WTC11 (cell line): ENCODE data around the gene MICAL2. TPM values are rescaled to one million over a fixed set of nuclear protein-coding genes. Genes with fewer than 3 reads are reported as not detected.

ENCODE experiments used
- ATAC-seq: fragments of 200-7000 bp; cut with Tn5 transposase; 2 replicates; pipeline ENCODE4 v1.10.0; 2021; ENCODE audit warnings: mild to moderate bottlenecking, moderate library complexity
- CTCF ChIA-PET: fragments of 300-600 bp; sonication (Branson Sonifier 250); formaldehyde crosslinking; loops from one replicate; lab custom pipeline; 2021; ENCODE audit warnings: antibody characterized with exemption; lab: Charles Lee
- POLR2A ChIA-PET: fragments of 350-600 bp; sonication (Branson Sonifier 250); formaldehyde crosslinking; loops from one replicate; lab custom pipeline; 2021; ENCODE audit warnings: antibody characterized with exemption; lab: Charles Lee
- DNase-seq: peaks from one replicate; pipeline ENCODE4 v3.0.0; 2021; ENCODE audit warnings: low spot score
- H3K27ac Mint-ChIP-seq: 2 replicates; pipeline ENCODE4 v1.8.0; 2021; ENCODE audit warnings: mixed read lengths
- H3K27me3 Mint-ChIP-seq: 2 replicates; pipeline ENCODE4 v1.8.0; 2021; ENCODE audit warnings: low read depth, mild to moderate bottlenecking, moderate library complexity, mixed read lengths
- H3K36me3 Mint-ChIP-seq: 2 replicates; pipeline ENCODE4 v1.8.0; 2021; ENCODE audit warnings: mixed read lengths
- H3K4me1 Mint-ChIP-seq: 2 replicates; pipeline ENCODE4 v1.8.0; 2022; ENCODE audit warnings: mixed read lengths
- H3K4me3 Mint-ChIP-seq: 2 replicates; pipeline ENCODE4 v1.8.0; 2021; ENCODE audit warnings: mild to moderate bottlenecking, moderate library complexity, mixed read lengths
- H3K9me3 Mint-ChIP-seq: 2 replicates; pipeline ENCODE4 v1.8.0; 2021; ENCODE audit warnings: mixed read lengths
- ATF6 ChIP-seq: sonication (generic); formaldehyde crosslinking; IDR thresholded peaks from 2 replicates; pipeline ENCODE4 v1.8.1; 2023; ENCODE audit warnings: mild to moderate bottlenecking, missing genetic modification reagents
- CREB1 ChIP-seq: sonication (generic); formaldehyde crosslinking; IDR thresholded peaks from 2 replicates; pipeline ENCODE4 v1.8.0; 2023; ENCODE audit warnings: mild to moderate bottlenecking, missing genetic modification reagents
- CREM ChIP-seq: sonication (generic); formaldehyde crosslinking; IDR thresholded peaks from 2 replicates; pipeline ENCODE4 v1.8.1; 2022; ENCODE audit warnings: mild to moderate bottlenecking, missing genetic modification reagents, moderate library complexity
- E2F1 ChIP-seq: sonication (generic); formaldehyde crosslinking; IDR thresholded peaks from 2 replicates; pipeline ENCODE4 v1.8.0; 2022; ENCODE audit warnings: mild to moderate bottlenecking, missing genetic modification reagents
- ERG ChIP-seq: fragments of 250-450 bp; sonication (Bioruptor Pico); IDR thresholded peaks from 2 replicates; pipeline ENCODE4 v1.8.0; 2021; ENCODE audit warnings: mild to moderate bottlenecking
- ETV6 ChIP-seq: sonication (generic); formaldehyde crosslinking; IDR thresholded peaks from 2 replicates; pipeline ENCODE4 v1.8.1; 2022; ENCODE audit warnings: mild to moderate bottlenecking, missing genetic modification reagents
- FOXP4 ChIP-seq: sonication (generic); formaldehyde crosslinking; IDR thresholded peaks from 2 replicates; pipeline ENCODE4 v1.8.0; 2022; ENCODE audit warnings: mild to moderate bottlenecking, missing genetic modification reagents
- GRHL2 ChIP-seq: fragments of 250-450 bp; sonication (Bioruptor Pico); IDR thresholded peaks from 2 replicates; pipeline ENCODE4 v1.8.0; 2022; ENCODE audit warnings: mild to moderate bottlenecking, moderate library complexity; ENCODE audit not compliant: insufficient replicate concordance, severe bottlenecking
- IRF1 ChIP-seq: sonication (generic); formaldehyde crosslinking; IDR thresholded peaks from 2 replicates; pipeline ENCODE4 v1.8.0; 2023; ENCODE audit warnings: missing genetic modification reagents
- JUN ChIP-seq: sonication (generic); formaldehyde crosslinking; IDR thresholded peaks from 2 replicates; pipeline ENCODE4 v1.8.0; 2023; ENCODE audit warnings: mild to moderate bottlenecking, missing genetic modification reagents
- KAT7 ChIP-seq: sonication (generic); formaldehyde crosslinking; IDR thresholded peaks from 2 replicates; pipeline ENCODE4 v1.8.1; 2023; ENCODE audit warnings: missing genetic modification reagents, mild to moderate bottlenecking, borderline replicate concordance
- NFATC4 ChIP-seq: fragments of 250-450 bp; sonication (Bioruptor Pico); IDR thresholded peaks from 2 replicates; pipeline ENCODE4 v1.9.0; 2021; ENCODE audit warnings: mild to moderate bottlenecking
- NR1H2 ChIP-seq: sonication (generic); formaldehyde crosslinking; IDR thresholded peaks from 2 replicates; pipeline ENCODE4 v1.9.0; 2021; ENCODE audit warnings: mild to moderate bottlenecking, moderate library complexity, missing genetic modification reagents
- NR3C1 ChIP-seq: sonication (generic); formaldehyde crosslinking; conservative IDR thresholded peaks from 2 replicates; pipeline ENCODE4 v1.8.1; 2023; ENCODE audit warnings: low read depth, mild to moderate bottlenecking, missing genetic modification reagents
- PRRX2 ChIP-seq: fragments of 250-450 bp; sonication (Bioruptor Pico); IDR thresholded peaks from 2 replicates; pipeline ENCODE4 v1.8.0; 2021; ENCODE audit warnings: mild to moderate bottlenecking
- SMAD3 ChIP-seq: sonication (generic); formaldehyde crosslinking; IDR thresholded peaks from 2 replicates; pipeline ENCODE4 v1.8.0; 2022; ENCODE audit warnings: missing genetic modification reagents, mild to moderate bottlenecking, borderline replicate concordance
- SP1 ChIP-seq: sonication (generic); formaldehyde crosslinking; conservative IDR thresholded peaks from 2 replicates; pipeline ENCODE4 v1.8.1; 2022; ENCODE audit warnings: missing genetic modification reagents
- TEAD4 ChIP-seq: sonication (generic); formaldehyde crosslinking; IDR thresholded peaks from 2 replicates; pipeline ENCODE4 v1.8.0; 2022; ENCODE audit warnings: mild to moderate bottlenecking, missing genetic modification reagents
- TP53 ChIP-seq: sonication (generic); formaldehyde crosslinking; IDR thresholded peaks from 2 replicates; pipeline ENCODE4 v1.8.1; 2023; ENCODE audit warnings: mild to moderate bottlenecking, missing genetic modification reagents
- ZNF232 ChIP-seq: sonication (generic); formaldehyde crosslinking; IDR thresholded peaks from 2 replicates; pipeline ENCODE4 v1.8.0; 2022; ENCODE audit warnings: mild to moderate bottlenecking, missing genetic modification reagents
- ZNF317 ChIP-seq: sonication (generic); formaldehyde crosslinking; IDR thresholded peaks from 2 replicates; pipeline ENCODE4 v1.8.1; 2023; ENCODE audit warnings: low read depth, mild to moderate bottlenecking, moderate library complexity, missing genetic modification reagents, borderline replicate concordance
- ZNF396 ChIP-seq: fragments of 250-450 bp; sonication (Bioruptor Pico); IDR thresholded peaks from 2 replicates; pipeline ENCODE4 v1.8.0; 2021; ENCODE audit warnings: mild to moderate bottlenecking, moderate library complexity, borderline replicate concordance
- ZNF416 ChIP-seq: fragments of 250-450 bp; sonication (Bioruptor Pico); IDR thresholded peaks from 2 replicates; pipeline ENCODE4 v1.9.0; 2021; ENCODE audit warnings: mild to moderate bottlenecking, inconsistent platforms
- ZNF512 ChIP-seq: sonication (generic); formaldehyde crosslinking; IDR thresholded peaks from 2 replicates; pipeline ENCODE4 v1.8.1; 2022; ENCODE audit warnings: missing genetic modification reagents, borderline replicate concordance
- total RNA-seq: library from RNA; stranded (reverse); gene quantifications from 3 replicates; pipeline ENCODE4 v1.2.3, GENCODE V29; 2021

MICAL2 gene
- total RNA-seq, 1 experiment from 2014 or later = 3.1 TPM

GRCh38 chr11:12188548-12189317 lies 78.3 kb downstream of the MICAL2 start:
- DNase-seq (no peak), ATAC-seq (no peak)
- TF ChIP-seq CREB1 (CRISPR knock-in tag) (no peak), GRHL2 (CRISPR knock-in tag) (no peak), NFATC4 (CRISPR knock-in tag) (no peak), PRRX2 (CRISPR knock-in tag) (no peak), ATF6 (CRISPR knock-in tag) (no peak), ERG (CRISPR knock-in tag) (no peak), TP53 (CRISPR knock-in tag) (no peak), ETV6 (CRISPR knock-in tag) (no peak), TEAD4 (CRISPR knock-in tag) (no peak), ZNF232 (CRISPR knock-in tag) (no peak), NR3C1 (CRISPR knock-in tag) (no peak), NR1H2 (CRISPR knock-in tag) (no peak), SP1 (no peak), SMAD3 (CRISPR knock-in tag) (no peak), ZNF416 (no peak), KAT7 (CRISPR knock-in tag) (no peak), ZNF512 (CRISPR knock-in tag) (no peak)
- H3K27ac Mint-ChIP-seq = no peak overlapping the region
- H3K9me3 Mint-ChIP-seq = no peaks in the 10 kb centered on the region
- no peak overlapping the region for H3K4me3 Mint-ChIP-seq
- ChIA-PET CTCF (interaction anchor here (1.1 kb wide), 1 partner anchor 10 kb away, joined by 4 read pairs; no protein-coding TSS in a partner anchor), POLR2A (interaction anchor here (0.6 kb wide), 1 partner anchor 317 kb away, joined by 3 read pairs; no protein-coding TSS in a partner anchor)
- no peaks in the 10 kb centered on the region for H3K27me3 Mint-ChIP-seq
- no peaks in the 10 kb centered on the region for H3K4me1 Mint-ChIP-seq
- H3K36me3 Mint-ChIP-seq = no peaks in the 10 kb centered on the region

- H3K9me3 Mint-ChIP-seq = no peaks in the 10 kb centered on the region
- no peak overlapping the region for H3K27ac Mint-ChIP-seq
- H3K4me1 Mint-ChIP-seq = no peaks in the 10 kb centered on the region
- ChIA-PET POLR2A (no interaction called here), CTCF (interaction anchor here (1.1 kb wide), 1 partner anchor 9 kb away, joined by 4 read pairs; no protein-coding TSS in a partner anchor)
- H3K4me3 Mint-ChIP-seq = no peak overlapping the region
- H3K27me3 Mint-ChIP-seq = no peaks in the 10 kb centered on the region
- H3K36me3 Mint-ChIP-seq = no peaks in the 10 kb centered on the region
- DNase-seq (no peak), ATAC-seq (no peak)
- TF ChIP-seq ZNF317 (CRISPR knock-in tag) = no peak
- TF ChIP-seq CREM (CRISPR knock-in tag) = no peak
- no peak for TF ChIP-seq FOXP4
- no peak for TF ChIP-seq JUN
- TF ChIP-seq E2F1 = no peak
- no peak for TF ChIP-seq IRF1 (CRISPR knock-in tag)
- TF ChIP-seq ZNF396 = no peak
- no peak for TF ChIP-seq NR3C1 (CRISPR knock-in tag)
These were observed 79.3 kb downstream of the MICAL2 start for GRCh38 chr11:12189543-12190235.
